NK-92 (cell line): Measurements from ENCODE around the gene ORC2.
A peak's percentile ranks its signal among the peaks of the same experiment; 100 is the strongest.
"Not testable (repeated sequence)": the region's sequence is repeated elsewhere in the genome, so short reads cannot be mapped to it uniquely, and the experiment has no call there.

Experiments used
- DNase-seq: peaks from one replicate; lab custom pipeline; 2025; ENCODE audit not compliant: unreplicated experiment; lab: John Stamatoyannopoulos, UW

Gene ORC2

DNA sequence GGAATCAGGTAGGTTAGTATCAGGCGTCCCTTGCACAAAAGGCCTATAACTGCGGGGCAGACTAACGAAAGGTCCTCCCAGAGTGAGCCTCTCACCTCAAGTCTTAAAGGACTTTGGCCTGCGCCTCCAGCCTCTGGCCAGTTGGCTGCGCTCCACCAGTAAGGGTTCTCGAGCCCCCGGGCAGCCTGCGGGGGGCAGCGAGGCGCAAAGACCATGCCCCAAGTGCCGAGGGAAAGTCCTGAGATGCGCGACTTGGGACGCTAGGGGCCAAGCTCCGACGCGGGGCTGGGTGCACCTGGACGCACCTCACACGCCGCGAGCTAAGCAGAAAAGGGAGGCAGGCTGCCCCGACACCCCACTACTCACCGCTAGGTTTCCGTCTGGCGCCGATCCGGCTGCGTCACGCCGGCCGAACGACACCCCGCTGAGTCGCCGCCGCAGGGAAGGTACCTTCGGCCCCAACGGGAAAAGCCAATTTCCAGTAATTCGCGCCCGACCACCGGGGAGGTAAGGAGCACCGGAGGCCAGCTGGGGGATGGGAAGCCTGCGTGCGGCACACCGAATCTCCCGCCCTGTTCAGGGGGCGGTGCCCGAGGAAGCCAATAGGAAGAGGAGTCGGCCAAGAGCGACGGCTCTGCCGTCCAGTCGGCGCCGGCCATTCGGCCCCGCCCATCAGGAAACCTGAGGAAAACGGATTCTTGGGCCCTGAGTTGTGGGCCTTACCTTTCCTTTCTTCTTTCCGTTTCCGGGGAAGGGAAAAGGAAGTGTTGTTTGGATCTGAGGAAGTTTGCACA, at the start of gene ORC2:
Gene ORC2 (minus strand): TSS at position 537 of the 794 bp plus-strand sequence. CDS start 5,537 bp downstream, outside the sequence.
- peak; percentile 52 for DNase-seq

DNA sequence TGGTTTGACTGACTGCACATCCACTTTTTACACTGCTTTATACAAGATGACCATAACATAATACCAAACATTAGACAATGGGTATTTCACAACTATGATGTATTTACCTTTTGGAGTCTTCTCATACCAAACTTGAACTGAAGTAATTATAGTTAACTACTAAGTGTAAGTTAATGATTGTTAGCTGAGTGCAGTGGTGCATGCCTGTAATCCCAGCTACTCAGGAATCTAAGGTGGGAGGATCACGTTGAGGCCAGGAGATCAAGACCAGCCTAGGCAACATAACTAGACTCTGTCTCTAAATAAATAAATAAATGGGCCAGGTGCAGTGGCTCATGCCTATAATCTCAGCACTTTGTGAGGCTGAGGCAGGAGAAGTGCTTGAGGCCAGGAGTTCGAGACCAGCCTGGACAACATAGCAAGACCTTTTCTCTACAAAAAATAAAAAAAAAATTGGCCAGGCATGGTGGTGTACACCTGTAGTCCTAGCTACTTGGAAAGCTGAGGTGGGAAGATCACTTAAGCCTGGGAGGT, 44.9 kb upstream of the ORC2 start:
- DNase-seq = no peak

DNA sequence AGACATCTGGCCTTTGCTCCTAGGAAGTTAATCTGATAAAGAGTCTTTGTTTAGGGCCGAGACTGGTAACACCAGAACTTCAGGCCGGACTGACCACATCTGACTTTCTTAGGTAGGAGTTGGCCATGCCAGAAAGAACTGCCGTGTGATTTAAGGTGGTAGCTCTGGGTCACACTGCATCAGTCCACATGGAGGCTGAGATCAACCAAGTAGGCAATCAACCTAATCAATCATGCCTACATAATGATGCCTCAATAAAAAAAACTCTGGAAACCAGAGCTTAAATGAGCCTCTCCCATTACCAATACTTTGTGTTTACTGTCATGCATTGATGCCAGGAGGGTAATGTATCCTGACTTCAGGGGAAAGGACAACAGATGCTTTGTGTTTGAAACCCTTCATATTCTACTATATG, 44.1 kb upstream of the ORC2 start:
- DNase-seq = no peak

DNA sequence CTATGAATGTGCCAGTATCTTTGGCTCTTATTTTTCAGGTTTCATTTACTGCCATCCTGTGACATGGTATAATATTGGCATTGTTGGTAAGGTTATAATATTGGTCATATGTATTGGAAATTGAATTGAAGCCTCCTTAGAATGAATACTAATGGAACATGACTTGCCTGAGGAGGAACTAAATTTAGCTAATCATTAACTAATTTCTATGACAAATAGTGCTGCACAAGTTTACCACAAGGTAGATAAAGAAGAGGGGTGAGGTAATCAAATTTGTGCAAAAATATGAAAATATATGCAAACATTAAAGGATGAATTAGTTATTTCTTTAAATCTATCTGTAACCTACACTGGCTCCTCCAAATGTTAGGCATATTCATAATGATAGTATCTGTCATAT, 43.2 kb upstream of the ORC2 start:
- DNase-seq = no peak

- DNase-seq = no peak
Measured at GRCh38 chr2:201004370-201004769, 40.9 kb upstream of the ORC2 start.

- no peak for DNase-seq
Measured at GRCh38 chr2:200993097-200993496, 29.6 kb upstream of the ORC2 start.

DNA sequence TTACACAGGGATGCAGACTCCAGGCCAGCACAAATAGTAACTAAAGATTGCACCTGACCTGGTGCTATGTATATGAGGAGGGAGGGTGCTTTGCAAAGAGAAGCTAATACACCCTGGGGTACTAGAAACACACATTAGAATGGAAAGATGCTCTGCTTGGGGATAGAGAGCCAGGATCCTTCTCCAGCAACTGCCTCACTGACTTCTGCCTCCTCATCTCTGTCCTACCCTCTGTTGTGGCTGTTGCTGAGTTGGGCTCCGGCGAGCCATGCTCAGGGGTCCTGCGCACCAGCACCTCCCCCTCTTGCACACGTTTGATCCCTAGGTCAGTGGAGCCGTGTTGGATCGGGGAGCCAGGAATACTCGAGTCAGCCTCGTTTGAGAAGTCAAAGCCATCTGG, 23.7 kb upstream of the ORC2 start:
- no peak for DNase-seq

GRCh38 chr2:200985799-200986198, 22.3 kb upstream of the ORC2 start:
- no peak for DNase-seq

DNA sequence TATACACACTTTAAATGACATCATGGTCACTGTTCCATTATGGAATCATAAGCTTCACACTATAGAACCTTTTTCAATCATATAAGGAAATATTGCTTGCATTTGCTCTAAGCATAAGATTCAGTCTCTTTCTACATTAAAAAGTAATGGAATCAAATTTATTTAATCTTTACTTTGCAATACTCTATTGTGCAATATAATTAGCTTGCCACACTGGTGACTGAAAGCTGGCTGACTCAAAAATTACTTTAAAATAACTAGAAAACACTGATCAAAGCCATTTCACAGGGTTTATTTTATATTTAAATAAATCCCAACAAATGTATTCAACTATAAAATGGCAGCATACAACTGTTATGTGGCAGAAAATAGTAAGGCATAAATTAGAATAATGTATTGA, 13.2 kb upstream of the ORC2 start:
- no peak for DNase-seq

- DNase-seq = no peak
Measured at GRCh38 chr2:200975672-200976071, 12.2 kb upstream of the ORC2 start.

DNA sequence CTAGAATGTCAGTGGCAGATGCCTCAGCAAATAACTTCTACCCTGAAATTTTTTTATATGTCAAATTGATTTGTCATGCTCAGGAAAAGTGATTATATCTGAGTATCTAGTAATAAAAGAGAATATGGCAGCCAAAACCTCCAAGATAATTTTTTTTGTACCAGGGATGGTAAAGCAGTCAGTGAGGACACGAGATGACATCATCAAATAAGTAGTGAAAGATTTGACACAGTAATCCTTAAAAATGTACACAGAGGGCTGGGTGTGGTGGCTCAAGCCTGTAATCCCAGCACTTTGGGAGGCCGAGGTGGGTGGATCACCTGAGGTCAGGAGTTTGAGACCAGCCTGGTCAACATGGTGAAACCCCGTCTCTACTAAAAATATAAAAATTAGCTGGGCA, 6.6 kb upstream of the ORC2 start:
- not testable (repeated sequence) for DNase-seq

DNA sequence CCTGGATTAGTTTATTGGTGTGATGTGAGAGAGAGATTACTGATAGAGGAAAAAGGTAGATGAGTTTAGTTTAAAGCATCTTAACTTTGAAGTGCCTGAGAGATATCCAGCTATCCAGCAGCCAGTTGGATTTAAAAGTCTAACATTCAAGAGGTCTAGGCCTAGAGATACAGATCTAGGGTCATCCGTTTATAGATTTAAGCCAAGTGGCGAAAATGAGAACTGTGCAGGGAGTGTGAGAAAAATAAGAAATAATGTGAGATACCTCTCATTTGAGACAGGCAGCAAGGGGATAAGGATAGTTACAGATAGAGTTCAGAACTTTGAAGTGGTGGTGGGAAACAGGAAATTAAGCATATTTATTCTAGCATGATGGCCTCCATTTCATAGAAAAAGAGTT, 5.3 kb upstream of the ORC2 start:
- DNase-seq = no peak

- no peak for DNase-seq
Measured at GRCh38 chr2:200968162-200968561, 4.7 kb upstream of the ORC2 start.

GRCh38 chr2:200966770-200967169, 3.3 kb upstream of the ORC2 start:
- DNase-seq = no peak

DNA sequence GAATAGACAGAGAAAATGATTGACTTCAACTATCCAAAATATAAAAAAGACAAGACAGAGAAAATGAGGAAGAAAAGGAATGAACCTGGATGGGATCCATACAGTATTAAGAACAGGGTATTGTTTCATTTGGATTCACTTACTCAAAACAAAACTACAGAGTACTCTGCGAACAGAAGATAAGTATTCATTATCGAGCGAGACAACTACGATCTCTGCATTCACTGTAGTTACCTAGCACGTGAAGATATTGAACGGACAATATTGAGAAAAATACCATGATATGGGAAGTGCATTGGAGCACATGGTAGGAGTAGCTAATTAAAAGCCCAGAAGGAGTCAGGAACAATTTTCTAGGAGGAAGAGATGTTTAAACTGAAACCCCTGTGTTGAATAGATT, 1.0 kb upstream of the ORC2 start:
- DNase-seq = no peak

DNA sequence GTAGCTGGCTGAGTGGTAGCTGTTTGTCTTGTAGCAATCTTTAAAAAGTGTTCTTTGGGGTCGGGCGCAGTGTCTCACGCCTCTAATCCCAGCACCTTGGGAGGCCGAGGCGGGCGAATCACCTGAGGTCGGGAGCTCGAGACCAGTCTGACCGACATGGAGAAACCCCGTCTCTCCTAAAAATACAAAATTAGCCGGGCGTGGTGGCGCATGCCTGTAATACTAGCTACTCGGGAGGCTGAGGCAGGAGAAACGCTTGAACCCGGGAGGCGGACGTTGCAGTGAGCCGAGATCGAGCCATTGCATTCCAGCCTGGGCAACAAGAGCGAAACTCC, 425 bp upstream of the ORC2 start:
- not testable (repeated sequence) for DNase-seq

DNA sequence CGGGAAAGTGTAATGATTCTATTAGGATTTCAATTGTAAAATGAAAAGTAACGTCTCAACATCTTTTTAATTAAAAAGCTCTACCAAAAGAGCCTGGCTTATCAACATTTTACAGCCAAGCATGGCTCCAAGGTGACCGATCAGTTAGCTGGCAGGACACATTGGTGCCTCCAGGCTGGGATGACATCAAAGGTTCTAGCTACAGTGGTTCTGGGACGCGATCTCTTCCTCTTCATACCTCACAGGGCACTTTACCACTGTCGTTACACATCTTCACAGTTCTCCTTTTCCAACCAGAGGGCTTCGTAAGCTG, 693 bp downstream of the ORC2 start:
- DNase-seq = no peak

DNA sequence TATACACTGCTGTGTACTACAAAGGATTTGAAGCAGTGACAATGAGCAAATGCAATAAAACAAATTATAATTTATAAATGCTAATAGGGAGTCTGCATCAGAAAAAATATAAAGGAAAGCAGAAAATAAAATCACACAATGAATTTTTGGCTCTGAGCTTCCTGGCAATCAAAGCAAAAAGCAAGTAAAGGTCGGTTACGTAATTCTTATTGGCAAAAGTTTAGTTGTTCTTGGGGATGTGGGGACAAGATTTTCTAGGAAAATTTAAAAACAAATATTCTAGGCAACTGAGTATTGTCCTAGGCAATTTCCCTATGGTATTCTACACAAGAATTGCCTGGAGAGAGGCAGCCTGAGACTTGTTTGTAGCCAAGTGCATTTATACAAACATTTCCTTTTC, 1.8 kb downstream of the ORC2 start:
- no peak for DNase-seq

DNA sequence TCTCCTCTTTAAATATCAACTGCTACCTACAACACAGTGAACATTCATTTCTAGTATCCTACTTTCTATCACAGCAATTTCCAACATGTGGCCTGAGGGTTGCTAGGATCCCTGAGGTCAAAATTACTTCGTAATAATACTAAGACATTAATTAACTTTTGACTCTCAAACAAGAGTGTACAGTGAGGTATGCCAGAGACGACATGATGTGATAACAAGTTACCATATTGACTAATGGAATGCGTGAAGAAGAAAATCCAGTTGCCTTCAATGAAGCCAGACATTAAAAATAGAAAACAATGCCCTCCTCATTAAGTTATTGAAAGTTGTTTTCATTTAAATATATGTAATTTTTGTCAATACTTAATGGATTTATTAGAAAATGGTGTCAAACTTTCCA, 13.1 kb downstream of the ORC2 start:
- DNase-seq = no peak

DNA sequence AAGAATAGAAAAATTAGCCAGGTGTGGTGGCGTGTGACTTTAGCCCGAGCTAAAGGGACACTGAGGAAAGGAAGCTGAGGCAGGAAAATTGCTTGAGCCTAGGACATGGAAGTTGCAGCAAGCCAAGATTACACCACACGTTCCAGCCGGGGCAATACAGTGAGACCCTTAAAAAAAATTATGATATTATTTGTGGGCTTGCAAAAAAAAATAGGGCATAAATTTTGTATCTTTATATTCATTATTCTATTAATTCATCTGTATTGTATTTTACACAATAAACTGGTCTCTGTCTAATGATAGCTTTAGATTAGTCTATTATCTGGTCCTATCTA, 18.1 kb downstream of the ORC2 start:
- DNase-seq = no peak

- no peak for DNase-seq
Measured at GRCh38 chr2:200944467-200945394, 18.7 kb downstream of the ORC2 start.

DNA sequence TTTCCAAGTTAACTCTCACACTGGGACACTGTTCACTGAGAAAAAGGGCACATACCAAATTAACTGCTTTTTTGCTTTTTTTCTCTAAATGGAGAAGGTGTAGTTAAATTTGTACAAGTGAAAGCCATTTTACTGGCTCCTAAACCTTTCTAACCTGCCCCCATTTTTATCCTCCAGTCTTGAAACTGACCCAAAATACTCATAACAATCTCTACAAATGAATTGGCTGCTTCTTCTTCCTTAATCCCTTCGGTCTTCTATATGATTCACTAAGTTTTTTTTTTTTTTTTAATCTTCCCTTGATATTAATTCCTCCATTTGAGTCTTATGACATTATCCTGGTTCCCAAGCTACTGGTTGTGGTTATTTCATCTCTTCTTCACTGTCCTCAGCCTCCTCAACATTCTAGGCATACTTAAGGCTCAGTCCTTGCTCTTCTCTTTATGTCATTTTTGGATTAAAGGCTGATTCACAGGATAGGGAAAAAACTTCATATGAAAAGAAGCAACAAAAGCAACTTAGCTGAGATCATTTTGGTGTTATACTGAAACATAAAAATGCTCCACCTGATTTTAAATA, 19.8 kb downstream of the ORC2 start:
- DNase-seq = no peak
